Hematopoietic multipotent progenitor cell treated with erythropoietin and hydrocortisone succinate and interleukin-3 and kit ligand, for 8 days (in vitro differentiated cells): ENCODE results near the gene PTPRF.
A peak's percentile ranks its signal among the peaks of the same experiment; 100 is the strongest.

ENCODE experiments used
- DNase-seq: peaks from one replicate; pipeline ENCODE4 v3.0.0-alpha.2; 2015

PTPRF gene

GRCh38 chr1:43513471-43514173 is 17.1 kb upstream of the PTPRF start:
- DNase-seq = no peak

DNA sequence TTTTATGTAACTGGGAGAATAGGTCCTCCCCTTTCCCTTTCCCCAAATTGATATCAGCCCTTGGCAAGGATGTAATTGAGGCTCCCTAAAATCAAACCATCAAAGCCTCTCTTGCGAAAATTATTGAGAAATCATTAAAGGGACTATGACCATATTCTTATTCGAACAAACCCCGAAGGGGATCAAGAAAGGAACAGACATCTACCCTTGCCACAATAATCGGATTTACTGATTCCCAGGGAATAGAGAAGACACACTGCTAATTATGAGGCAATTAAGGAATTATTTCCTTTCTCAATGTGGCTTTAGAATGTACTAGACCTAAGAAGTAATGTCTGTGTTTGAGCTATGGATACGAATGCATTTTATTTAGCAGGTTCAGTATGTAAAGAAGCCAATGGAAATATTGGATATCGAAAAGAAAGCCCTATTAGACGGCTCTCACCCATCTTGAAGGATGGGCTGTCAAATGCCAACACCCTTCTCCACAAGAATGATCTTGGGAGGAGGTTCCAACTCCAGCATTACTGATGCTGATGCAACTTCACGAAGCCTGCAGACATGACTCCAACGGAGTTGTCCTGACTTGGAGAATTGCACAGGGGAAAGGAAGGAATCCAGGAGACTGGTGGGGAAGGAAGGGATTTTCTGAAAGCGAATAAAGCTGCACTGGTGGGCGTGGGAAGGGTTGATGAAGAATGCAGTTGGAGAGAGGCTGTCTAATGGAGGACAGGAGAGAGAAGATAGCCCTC is 11.6 kb upstream of the PTPRF start:
- no peak for DNase-seq

DNA sequence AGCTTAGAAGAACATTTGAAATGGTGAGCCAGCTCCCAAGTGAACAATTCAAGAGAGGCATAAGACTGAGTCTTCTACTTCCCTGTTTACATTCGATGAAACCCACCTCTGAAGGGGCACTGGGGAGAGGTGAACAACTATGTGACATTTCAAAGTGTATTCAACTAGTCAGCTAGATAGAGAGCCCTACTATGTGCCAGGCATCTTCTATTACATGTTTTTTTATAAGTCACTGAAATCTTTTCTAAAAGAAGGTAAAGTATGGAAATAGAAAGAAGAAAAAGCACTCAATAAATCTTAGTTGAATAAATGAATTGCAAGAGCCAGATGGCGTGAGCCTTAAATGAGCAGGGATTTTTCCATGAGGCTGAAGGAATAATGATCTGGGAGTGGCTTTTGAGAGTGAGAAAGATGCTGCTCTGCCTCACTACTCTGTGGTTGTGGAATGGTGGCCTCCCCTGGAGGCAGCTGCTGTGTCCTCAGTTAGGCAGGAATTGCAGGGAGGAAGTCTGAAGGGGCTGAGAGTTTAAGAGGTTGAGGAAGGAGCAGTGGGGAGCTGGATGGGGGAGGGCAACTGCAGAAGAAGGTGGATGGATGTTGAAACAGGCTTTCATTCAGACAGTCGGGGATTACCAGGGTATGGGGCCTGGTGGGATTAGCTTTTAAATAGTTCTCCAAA is 10.4 kb upstream of the PTPRF start:
- no peak for DNase-seq

DNA sequence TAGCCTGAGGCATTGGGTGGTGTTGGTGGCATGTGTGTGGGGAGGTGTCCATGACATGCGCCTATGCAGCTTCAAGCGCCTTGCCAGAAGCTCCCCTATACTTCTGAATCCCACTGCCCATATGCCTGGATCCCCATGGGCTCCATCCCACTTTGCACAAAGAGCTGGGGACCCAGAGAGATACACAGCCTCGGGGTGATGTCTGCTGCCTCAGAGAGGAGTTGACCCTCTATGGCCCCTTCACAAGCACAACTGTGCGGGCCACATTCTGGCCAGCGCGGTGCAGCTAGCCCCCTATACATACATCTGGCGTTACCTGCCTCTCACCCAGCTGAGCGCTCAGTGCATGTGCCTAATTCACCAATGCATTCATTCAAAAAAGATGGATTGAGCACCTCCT is 9.6 kb upstream of the PTPRF start:
- DNase-seq = no peak

DNA sequence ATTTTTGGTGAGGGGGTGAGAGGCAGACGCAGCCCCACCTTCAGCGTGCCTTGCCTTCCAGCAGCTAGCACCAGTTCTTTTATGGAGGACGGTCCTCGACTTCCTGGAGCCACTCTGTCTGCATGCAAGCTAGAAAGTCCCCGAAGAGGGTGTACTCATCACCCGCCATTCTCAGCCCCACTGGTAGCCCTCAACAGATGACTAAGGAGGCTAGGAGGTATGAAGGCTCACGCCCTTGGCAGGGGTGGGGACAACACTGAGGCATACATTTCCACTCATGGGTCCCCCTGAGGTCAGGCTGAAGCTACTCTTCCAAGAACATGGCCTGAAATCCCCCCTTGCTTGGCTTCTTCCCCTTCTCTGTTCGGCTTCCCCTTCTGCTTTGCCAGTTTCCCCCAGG is 8.9 kb upstream of the PTPRF start:
- no peak for DNase-seq

GRCh38 chr1:43522431-43522775 is 8.3 kb upstream of the PTPRF start:
- DNase-seq = no peak

DNA sequence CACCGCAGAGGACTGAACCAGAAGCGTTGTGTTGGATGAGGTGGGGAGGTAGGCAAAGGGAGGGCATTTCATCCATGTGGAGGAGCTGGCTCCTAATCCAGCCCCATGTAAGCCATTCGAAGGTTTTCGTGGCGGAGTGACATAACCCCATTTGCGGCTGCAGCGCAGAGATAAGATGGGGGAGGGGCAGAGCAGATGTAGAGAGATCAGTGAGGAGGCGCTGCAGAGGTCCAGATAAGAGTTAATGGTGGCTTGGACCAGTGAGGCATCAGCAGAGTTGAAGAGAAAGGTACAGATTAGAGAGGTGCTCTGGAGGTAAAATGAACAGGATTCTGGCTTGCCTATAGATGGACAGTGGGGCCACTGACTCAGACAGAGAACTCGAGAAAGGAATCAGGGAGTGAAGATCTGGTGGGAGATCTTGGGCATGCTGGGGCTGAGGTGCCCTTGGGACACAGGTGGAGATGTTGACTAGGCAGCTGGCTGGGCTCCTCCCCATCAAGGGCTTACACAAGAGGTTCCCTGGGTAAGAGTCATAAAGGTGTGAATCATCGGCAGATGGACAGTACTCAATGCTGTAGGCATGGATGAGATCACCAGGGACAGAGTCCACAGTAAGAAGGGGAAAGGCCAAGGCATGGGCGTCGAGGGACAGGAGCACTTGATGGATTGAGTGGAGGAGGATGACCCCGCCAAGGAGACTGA is 7.8 kb upstream of the PTPRF start:
- DNase-seq = peak; percentile 97

GRCh38 chr1:43524804-43525203 is 5.9 kb upstream of the PTPRF start:
- DNase-seq = peak; percentile 85

DNA sequence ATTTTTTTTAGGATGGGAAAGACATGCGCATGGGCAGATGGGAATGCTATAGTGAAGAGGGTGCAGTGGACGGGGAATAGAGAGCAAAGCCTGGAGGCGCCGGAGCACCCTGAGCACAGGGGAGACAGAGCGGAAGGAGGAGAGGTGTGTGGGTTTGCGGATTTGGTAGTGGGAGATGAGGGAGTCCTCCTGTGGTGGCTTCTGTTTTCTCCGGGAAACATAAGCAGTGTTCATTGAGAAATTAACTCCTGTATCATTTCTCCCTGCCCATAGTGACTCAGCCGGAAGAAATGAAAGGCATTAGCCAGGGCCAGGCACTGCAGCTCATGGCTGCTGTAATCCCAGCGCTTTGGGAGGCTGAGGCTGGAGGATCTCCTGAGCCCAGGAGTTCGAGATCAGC is 4.7 kb upstream of the PTPRF start:
- no peak for DNase-seq

GRCh38 chr1:43527111-43527878 is 3.4 kb upstream of the PTPRF start:
- DNase-seq = no peak

DNA sequence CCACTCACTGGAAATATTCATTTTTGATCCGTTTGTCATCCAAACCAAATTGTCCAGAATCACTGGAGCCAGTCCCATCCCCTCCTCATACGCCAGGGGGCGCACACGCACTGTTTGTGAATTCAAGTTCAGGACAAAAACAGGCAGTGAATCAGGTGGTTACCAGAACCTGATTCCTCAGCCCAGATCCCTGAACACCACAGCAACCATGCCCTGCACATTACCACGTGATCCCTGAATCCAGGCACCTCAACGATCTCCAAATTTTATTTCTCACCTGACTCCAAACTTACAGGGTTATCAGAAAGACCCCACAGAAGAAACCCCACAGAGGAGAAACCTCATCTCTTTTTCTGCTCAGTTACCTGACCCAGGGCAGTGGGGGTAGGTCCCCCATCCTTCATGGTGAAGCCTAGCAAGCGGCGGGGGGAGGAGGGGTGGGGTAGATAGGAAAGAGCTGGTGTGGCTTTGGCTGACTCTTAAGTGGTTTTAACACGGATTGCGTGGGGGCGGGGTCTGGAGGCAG is 1.4 kb upstream of the PTPRF start:
- peak; percentile 89 for DNase-seq

- no peak for DNase-seq
Observed at GRCh38 chr1:43531107-43531905, 623 bp downstream of the PTPRF start.

GRCh38 chr1:43531906-43532584 is 1.4 kb downstream of the PTPRF start:
- DNase-seq = no peak

DNA sequence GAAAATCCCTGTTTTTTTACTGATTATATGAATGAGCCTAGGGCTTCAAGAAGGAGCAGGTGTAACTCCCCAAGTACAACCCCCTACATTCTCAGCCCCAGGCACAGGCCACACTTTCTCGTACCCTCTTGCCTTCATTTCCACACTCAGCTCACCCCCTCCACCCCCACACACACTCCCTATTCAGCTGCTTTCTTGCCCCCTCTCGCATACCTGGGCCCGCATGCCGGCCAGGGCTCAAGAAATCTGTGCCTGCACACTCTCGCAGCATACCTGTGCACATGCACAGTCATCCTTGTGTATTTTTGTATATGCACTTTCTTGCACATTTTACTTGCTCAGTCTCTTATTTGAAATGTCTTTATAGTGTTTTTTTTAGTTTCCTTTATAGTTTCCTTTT is 2.0 kb downstream of the PTPRF start:
- DNase-seq = no peak

DNA sequence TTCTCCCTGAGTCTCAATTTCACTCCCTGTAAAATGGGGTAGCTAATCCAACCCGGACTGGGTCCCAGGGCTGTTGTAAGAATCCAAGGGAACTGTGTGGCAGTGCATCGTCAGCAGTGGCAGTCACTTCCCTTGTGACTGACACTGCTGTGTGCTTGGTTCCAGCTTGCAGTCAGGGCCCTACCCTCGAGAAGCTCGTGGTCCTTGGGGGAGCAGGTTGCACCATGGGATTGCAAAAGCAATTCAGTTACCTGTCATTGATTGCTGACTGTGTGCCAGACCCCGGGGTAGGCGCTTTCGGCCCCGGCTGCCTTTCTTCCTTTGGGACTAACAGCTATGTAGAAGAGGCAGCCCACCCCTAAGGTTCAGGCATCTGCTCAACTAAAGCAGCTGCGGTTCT is 2.9 kb downstream of the PTPRF start:
- DNase-seq = no peak

DNA sequence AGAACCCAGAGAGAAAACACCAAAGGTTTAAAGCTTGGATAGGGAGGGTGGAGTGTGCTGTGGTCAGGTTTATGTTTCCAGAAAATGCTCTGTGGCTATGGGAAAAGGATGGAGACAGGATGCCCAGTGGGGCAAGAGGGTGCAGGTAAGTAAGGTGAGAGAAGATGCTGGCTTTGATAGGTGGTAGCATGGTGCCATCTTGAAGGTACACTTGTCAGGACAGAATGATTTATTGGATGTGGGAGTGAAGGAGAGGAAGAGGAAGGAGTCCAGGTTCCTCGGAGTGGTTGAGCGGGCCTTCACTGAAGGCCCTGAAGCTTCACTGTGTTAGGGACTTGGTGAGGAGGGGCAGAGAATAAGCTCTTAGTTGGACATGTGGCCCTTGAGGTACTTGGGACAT is 3.6 kb downstream of the PTPRF start:
- no peak for DNase-seq

DNA sequence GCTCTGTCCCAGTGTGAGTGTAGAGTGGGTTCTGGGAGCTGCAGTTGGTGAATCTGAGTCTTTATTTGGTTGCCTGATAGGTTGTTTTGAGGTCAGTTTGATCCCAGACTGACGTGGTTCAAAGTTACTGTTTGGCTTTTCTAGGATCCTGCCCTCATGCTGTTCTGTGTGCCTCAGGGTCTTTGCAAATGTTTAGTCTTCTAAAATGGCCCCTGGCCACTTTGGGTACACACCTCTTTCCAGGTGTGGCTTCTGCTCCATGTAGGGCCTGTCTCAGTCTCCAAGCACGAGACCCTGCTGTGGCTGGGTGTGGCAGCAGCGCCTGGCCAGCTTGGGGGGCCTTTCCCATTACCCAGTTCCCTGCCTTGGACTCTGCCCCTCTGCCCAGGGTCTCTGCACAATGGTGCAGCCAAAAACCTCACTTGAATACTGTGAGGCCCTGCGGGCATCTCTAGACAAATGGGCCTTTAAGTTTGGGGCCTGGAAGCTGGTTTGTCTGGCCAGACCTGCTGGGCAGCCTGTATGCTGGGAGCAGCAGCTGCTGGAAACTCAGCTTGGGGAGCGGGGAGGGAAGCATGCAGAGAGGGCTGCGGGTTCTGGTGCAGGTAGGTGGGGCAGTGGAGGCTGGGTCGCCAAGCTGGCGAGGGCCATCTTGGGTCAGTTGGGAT is 5.6 kb downstream of the PTPRF start:
- no peak for DNase-seq

GRCh38 chr1:43536864-43537358 is 6.2 kb downstream of the PTPRF start:
- no peak for DNase-seq

DNA sequence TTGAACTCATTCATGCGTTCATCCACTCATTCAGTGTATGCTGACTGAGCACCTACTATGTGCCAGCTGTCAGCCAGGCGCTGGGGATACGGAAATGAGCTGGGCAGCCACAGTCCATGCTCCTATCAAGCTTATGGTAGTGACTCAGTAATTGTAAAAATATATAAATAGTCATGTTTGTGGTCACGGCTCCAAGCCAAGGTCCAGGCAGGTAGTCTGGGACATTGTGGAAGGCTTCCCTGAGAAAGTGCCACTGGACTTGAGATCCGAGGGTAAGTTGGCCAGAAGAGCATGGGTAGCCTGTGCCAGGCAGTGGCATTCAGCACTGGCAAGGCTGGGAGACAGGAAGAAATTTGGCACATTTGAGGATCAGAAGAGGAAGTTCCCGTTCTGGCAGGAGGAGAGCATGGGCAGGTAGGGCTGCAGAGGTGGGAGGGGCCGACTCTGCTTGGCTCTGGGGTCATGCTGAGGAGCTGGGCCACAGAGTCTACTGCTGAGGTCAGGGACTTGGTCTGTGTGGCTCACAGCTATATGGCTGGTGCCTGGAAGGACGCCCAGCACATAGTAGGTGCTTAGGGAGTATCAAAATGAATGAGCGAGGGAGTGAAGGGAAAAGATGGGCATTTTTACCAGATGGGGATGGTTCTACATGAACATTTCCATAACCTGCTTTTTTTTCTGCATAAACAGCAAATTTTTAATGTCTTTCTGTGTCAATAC is 6.9 kb downstream of the PTPRF start:
- DNase-seq = no peak

- no peak for DNase-seq
Observed at GRCh38 chr1:43538143-43538487, 7.4 kb downstream of the PTPRF start.
